OCI-LY3 (cell line): ENCODE results near the gene ZNF436.

Source experiments
- EZH2phosphoT487 ChIP-seq: fragments of 200-600 bp; shearing (Covaris generic); IDR thresholded peaks from 2 replicates; pipeline ENCODE4 v1.6.1; 2018; ENCODE audit warnings: antibody characterized with exemption, mixed run types, low read depth
- TF ChIP-seq, protein P1 (sequence below): fragments of 200-600, 300-600 bp; sonication (generic); IDR thresholded peaks from 2 replicates; pipeline ENCODE4 v1.5.1; 2014; ENCODE audit warnings: antibody characterized with exemption, low read length, low read depth

DNA sequence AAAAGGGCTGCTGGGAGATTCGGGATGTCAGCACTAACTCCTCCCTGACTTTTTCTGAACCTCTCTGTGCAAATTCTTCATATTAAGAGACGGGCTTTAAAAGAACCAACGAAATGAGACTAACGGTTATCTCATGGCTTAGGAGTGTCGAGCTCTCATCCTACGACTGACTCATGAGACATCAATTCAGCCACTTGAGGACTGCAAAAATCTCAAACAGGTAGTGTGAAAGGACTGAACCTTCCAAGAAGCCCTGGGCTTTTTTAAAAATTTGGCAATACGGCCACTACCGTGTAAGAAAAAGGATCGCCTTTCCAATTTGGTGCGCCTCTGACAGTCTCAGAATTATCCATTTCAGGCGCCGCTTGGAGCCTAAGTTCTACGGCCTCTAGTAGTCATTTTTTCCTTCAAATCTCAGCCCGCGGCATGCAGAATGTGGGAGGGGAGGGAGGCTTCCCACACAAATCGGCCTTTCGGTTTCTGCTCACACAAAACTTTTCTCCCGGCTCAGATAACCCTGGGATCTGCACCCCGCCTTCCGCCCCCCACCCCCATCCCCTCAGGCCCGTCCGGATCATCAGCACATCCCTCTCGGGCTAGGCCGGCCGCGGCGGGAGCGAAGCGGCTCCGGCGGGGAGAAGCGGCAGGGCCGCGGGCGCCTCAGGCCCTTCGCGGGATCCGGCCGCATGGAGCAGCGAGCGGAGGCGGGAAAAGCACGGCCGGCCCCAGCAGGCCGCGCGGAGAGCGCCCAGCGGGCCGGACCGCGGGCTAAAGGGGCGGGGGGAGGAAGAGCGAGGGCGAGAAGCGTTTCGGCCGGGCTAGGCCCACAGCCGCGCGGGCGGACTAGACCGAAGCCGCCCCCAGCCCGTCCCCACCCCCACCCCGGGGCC is 26.2 kb downstream of the ZNF436 start:
- TF ChIP-seq, protein P1, sequence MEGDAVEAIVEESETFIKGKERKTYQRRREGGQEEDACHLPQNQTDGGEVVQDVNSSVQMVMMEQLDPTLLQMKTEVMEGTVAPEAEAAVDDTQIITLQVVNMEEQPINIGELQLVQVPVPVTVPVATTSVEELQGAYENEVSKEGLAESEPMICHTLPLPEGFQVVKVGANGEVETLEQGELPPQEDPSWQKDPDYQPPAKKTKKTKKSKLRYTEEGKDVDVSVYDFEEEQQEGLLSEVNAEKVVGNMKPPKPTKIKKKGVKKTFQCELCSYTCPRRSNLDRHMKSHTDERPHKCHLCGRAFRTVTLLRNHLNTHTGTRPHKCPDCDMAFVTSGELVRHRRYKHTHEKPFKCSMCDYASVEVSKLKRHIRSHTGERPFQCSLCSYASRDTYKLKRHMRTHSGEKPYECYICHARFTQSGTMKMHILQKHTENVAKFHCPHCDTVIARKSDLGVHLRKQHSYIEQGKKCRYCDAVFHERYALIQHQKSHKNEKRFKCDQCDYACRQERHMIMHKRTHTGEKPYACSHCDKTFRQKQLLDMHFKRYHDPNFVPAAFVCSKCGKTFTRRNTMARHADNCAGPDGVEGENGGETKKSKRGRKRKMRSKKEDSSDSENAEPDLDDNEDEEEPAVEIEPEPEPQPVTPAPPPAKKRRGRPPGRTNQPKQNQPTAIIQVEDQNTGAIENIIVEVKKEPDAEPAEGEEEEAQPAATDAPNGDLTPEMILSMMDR = no peak
- no peak for TF ChIP-seq EZH2phosphoT487
